IgD-negative memory B cell (primary cell): ENCODE data around the gene NGB. TPM values are rescaled to one million over a fixed set of nuclear protein-coding genes. Genes with fewer than 3 reads are reported as not detected.

Experiments
- H3K27ac Mint-ChIP-seq, 3 donors: one replicate each; pipeline ENCODE4 v1.8.0; 2020 to 2022; ENCODE audit warnings: mild to moderate bottlenecking in 3 of 3, mixed read lengths in 3 of 3, moderate library complexity in 1 of 3
- H3K27me3 Mint-ChIP-seq: one replicate; pipeline ENCODE4 v1.8.0; 2021; ENCODE audit warnings: mixed read lengths
- H3K36me3 Mint-ChIP-seq: one replicate; pipeline ENCODE4 v1.8.0; 2020; ENCODE audit warnings: mild to moderate bottlenecking, mixed read lengths
- H3K4me1 Mint-ChIP-seq, 3 donors: one replicate each; pipeline ENCODE4 v1.8.0; 2020 to 2022; ENCODE audit warnings: mixed read lengths in 3 of 3, mild to moderate bottlenecking in 1 of 3
- H3K4me3 Mint-ChIP-seq, 4 donors: one replicate each; pipeline ENCODE4 v1.8.0; 2020 to 2022; ENCODE audit warnings: mild to moderate bottlenecking in 4 of 4, mixed read lengths in 4 of 4, moderate library complexity in 3 of 4
- H3K9me3 Mint-ChIP-seq, 3 donors: one replicate each; pipeline ENCODE4 v1.8.0; 2020 to 2021; ENCODE audit warnings: mixed read lengths in 3 of 3, mild to moderate bottlenecking in 1 of 3
- polyA plus RNA-seq: library from polyadenylated mRNA; unstranded; fragments of 300-500 nt; fragmentation: Illumina TruSeq; gene quantifications from one replicate; pipeline ENCODE4 v1.2.3, GENCODE V29; 2021

NGB gene
- polyA plus RNA-seq, 1 donor from 2014 or later, result not detected

- Mint-ChIP-seq H3K27me3 (no peaks in the 10 kb centered on the region), H3K4me1 (peaks cover 14 to 31% (median 30%) of the 10 kb centered on the region in 3 donors), H3K9me3 (peaks cover 0 to 4% (median 0%) of the 10 kb centered on the region in 3 donors), H3K36me3 (no peaks in the 10 kb centered on the region), H3K4me3 (peak overlapping the region in 3 of 4 donors; percentile 6 to 65 (median 20)), H3K27ac (peak overlapping the region; percentile 1 to 97 (median 90))
Observed at GRCh38 chr14:77242752-77243151, 28.3 kb downstream of the NGB start.

- peaks cover 14 to 31% (median 30%) of the 10 kb centered on the region in 3 donors for H3K4me1 Mint-ChIP-seq
- H3K4me3 Mint-ChIP-seq, result peak overlapping the region in 2 of 4 donors; percentile 13 to 50
- H3K27ac Mint-ChIP-seq, result peak overlapping the region in 1 of 3 donors; percentile 90
- no peaks in the 10 kb centered on the region for H3K27me3 Mint-ChIP-seq
- no peaks in the 10 kb centered on the region for H3K36me3 Mint-ChIP-seq
- H3K9me3 Mint-ChIP-seq, result peaks cover 0 to 4% (median 0%) of the 10 kb centered on the region in 3 donors
Observed at GRCh38 chr14:77241955-77242354, 29.1 kb downstream of the NGB start.

- Mint-ChIP-seq H3K27ac (no peak overlapping the region), H3K36me3 (no peaks in the 10 kb centered on the region), H3K27me3 (no peaks in the 10 kb centered on the region), H3K4me3 (no peak overlapping the region), H3K9me3 (no peaks in the 10 kb centered on the region), H3K4me1 (peaks cover 14 to 31% (median 30%) of the 10 kb centered on the region in 3 donors)
Observed at GRCh38 chr14:77240336-77240915, 30.6 kb downstream of the NGB start.

- peaks cover 14 to 28% (median 24%) of the 10 kb centered on the region in 3 donors for H3K4me1 Mint-ChIP-seq
- H3K27ac Mint-ChIP-seq, result no peak overlapping the region
Observed at GRCh38 chr14:77239412-77239811, 31.6 kb downstream of the NGB start.

GRCh38 chr14:77238996-77239395, 32.0 kb downstream of the NGB start:
- no peak overlapping the region for H3K27ac Mint-ChIP-seq
- no peaks in the 10 kb centered on the region for H3K27me3 Mint-ChIP-seq
- no peaks in the 10 kb centered on the region for H3K9me3 Mint-ChIP-seq
- peaks cover 14 to 24% (median 22%) of the 10 kb centered on the region in 3 donors for H3K4me1 Mint-ChIP-seq
- no peaks in the 10 kb centered on the region for H3K36me3 Mint-ChIP-seq
- no peak overlapping the region for H3K4me3 Mint-ChIP-seq

More at GRCh38 chr14:77239412-77239811, 31.6 kb downstream of the NGB start:
- Mint-ChIP-seq H3K4me3 (no peak overlapping the region), H3K36me3 (no peaks in the 10 kb centered on the region), H3K27me3 (no peaks in the 10 kb centered on the region), H3K9me3 (no peaks in the 10 kb centered on the region)

- Mint-ChIP-seq H3K27me3 (no peaks in the 10 kb centered on the region), H3K27ac (no peak overlapping the region), H3K9me3 (no peaks in the 10 kb centered on the region), H3K4me3 (no peak overlapping the region), H3K4me1 (peaks cover 9 to 18% (median 15%) of the 10 kb centered on the region in 3 donors), H3K36me3 (no peaks in the 10 kb centered on the region)
Observed at GRCh38 chr14:77238356-77238755, 32.6 kb downstream of the NGB start.

- H3K36me3 Mint-ChIP-seq, result no peaks in the 10 kb centered on the region
- H3K9me3 Mint-ChIP-seq, result peaks cover 0 to 2% (median 0%) of the 10 kb centered on the region in 3 donors
Observed at GRCh38 chr14:77236814-77237213, 34.2 kb downstream of the NGB start.

GRCh38 chr14:77231721-77232120, 39.3 kb downstream of the NGB start:
- Mint-ChIP-seq H3K4me3 (no peak overlapping the region), H3K27ac (no peak overlapping the region), H3K9me3 (peaks cover 0 to 3% (median 2%) of the 10 kb centered on the region in 3 donors), H3K27me3 (no peaks in the 10 kb centered on the region), H3K36me3 (no peaks in the 10 kb centered on the region), H3K4me1 (no peaks in the 10 kb centered on the region)

More at GRCh38 chr14:77236814-77237213, 34.2 kb downstream of the NGB start:
- H3K4me1 Mint-ChIP-seq, result peaks cover 0 to 4% (median 0%) of the 10 kb centered on the region in 3 donors
- H3K27ac Mint-ChIP-seq, result no peak overlapping the region
- no peaks in the 10 kb centered on the region for H3K27me3 Mint-ChIP-seq
- no peak overlapping the region for H3K4me3 Mint-ChIP-seq

- Mint-ChIP-seq H3K4me1 (no peaks in the 10 kb centered on the region), H3K27ac (peak overlapping the region in 1 of 3 donors; percentile 59), H3K4me3 (no peak overlapping the region), H3K9me3 (peaks cover 0 to 3% (median 2%) of the 10 kb centered on the region in 3 donors), H3K27me3 (no peaks in the 10 kb centered on the region), H3K36me3 (no peaks in the 10 kb centered on the region)
Observed at GRCh38 chr14:77230914-77231313, 40.1 kb downstream of the NGB start.

- H3K4me1 Mint-ChIP-seq, result no peaks in the 10 kb centered on the region
- no peaks in the 10 kb centered on the region for H3K36me3 Mint-ChIP-seq
- no peaks in the 10 kb centered on the region for H3K27me3 Mint-ChIP-seq
- no peak overlapping the region for H3K27ac Mint-ChIP-seq
- no peak overlapping the region for H3K4me3 Mint-ChIP-seq
- peaks cover 0 to 3% (median 2%) of the 10 kb centered on the region in 3 donors for H3K9me3 Mint-ChIP-seq
Observed at GRCh38 chr14:77228056-77228455, 43.0 kb downstream of the NGB start.

GRCh38 chr14:77225892-77226557, 45.0 kb downstream of the NGB start:
- peaks cover 0 to under 1% (median 0%) of the 10 kb centered on the region in 3 donors for H3K9me3 Mint-ChIP-seq
- no peak overlapping the region for H3K4me3 Mint-ChIP-seq
- peaks cover 3% of the 10 kb centered on the region for H3K27me3 Mint-ChIP-seq
- H3K4me1 Mint-ChIP-seq, result peaks cover 0 to 2% (median 0%) of the 10 kb centered on the region in 3 donors
- peaks cover 3% of the 10 kb centered on the region for H3K36me3 Mint-ChIP-seq
- H3K27ac Mint-ChIP-seq, result no peak overlapping the region

- no peak overlapping the region for H3K27ac Mint-ChIP-seq
- H3K4me1 Mint-ChIP-seq, result peaks cover 0 to 2% (median 0%) of the 10 kb centered on the region in 3 donors
- H3K36me3 Mint-ChIP-seq, result peaks cover 3% of the 10 kb centered on the region
- peaks cover 3% of the 10 kb centered on the region for H3K27me3 Mint-ChIP-seq
- no peaks in the 10 kb centered on the region for H3K9me3 Mint-ChIP-seq
- H3K4me3 Mint-ChIP-seq, result no peak overlapping the region
Observed at GRCh38 chr14:77225254-77225653, 45.8 kb downstream of the NGB start.

GRCh38 chr14:77224212-77224611, 46.8 kb downstream of the NGB start:
- Mint-ChIP-seq H3K9me3 (no peaks in the 10 kb centered on the region), H3K27ac (no peak overlapping the region), H3K4me1 (peaks cover 0 to 2% (median 0%) of the 10 kb centered on the region in 3 donors), H3K36me3 (peaks cover 3% of the 10 kb centered on the region), H3K27me3 (peaks cover 3% of the 10 kb centered on the region), H3K4me3 (no peak overlapping the region)

GRCh38 chr14:77222546-77223225, 48.3 kb downstream of the NGB start:
- Mint-ChIP-seq H3K4me3 (no peak overlapping the region), H3K27ac (no peak overlapping the region), H3K36me3 (peaks cover 3% of the 10 kb centered on the region), H3K9me3 (no peaks in the 10 kb centered on the region), H3K27me3 (peaks cover 4% of the 10 kb centered on the region), H3K4me1 (peaks cover 0 to 2% (median 0%) of the 10 kb centered on the region in 3 donors)

GRCh38 chr14:77221241-77221871, 49.6 kb downstream of the NGB start:
- peaks cover 3% of the 10 kb centered on the region for H3K36me3 Mint-ChIP-seq
- no peak overlapping the region for H3K27ac Mint-ChIP-seq
- no peaks in the 10 kb centered on the region for H3K9me3 Mint-ChIP-seq
- H3K27me3 Mint-ChIP-seq, result peaks cover 10% of the 10 kb centered on the region
- H3K4me1 Mint-ChIP-seq, result peaks cover 0 to 2% (median 0%) of the 10 kb centered on the region in 3 donors
- peak overlapping the region in 1 of 4 donors; percentile 45 for H3K4me3 Mint-ChIP-seq
